Activated CD4-positive, CD25-positive, alpha-beta regulatory T cell treated with anti-CD3 and anti-CD28 coated beads, Interleukin-2, amount 50 U/mL, for 16 hours (primary cell): ENCODE measurements around the gene HPS3.
"Not testable (repeated sequence)": the region's sequence is repeated elsewhere in the genome, so short reads cannot be mapped to it uniquely, and the experiment has no call there.

ENCODE experiments used
- DNase-seq: peaks from one replicate; pipeline ENCODE4 v3.0.0-alpha.2; 2020; ENCODE audit warnings: low read depth, low spot score

The HPS3 gene

DNA sequence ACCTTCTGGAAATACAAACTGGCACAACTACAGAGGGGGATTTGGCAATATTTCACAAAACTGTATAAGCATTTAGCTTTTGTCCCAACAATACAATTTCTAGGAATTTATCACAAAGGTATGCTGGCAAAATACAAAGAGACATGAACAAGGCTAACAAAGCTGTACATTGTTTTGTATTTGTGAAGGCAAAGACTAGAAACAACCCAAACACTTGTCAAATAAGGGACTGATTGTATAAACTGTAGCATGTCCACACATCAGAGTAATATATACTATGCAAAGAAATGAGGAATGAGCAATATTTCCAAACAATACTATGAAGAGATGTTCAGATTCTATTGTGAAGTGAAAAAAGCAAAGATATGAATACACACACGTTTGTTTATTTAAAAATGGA is 65.8 kb downstream of the HPS3 start:
- DNase-seq = no peak

GRCh38 chr3:149196805-149197592 is 67.6 kb downstream of the HPS3 start:
- DNase-seq = not testable (repeated sequence)

DNA sequence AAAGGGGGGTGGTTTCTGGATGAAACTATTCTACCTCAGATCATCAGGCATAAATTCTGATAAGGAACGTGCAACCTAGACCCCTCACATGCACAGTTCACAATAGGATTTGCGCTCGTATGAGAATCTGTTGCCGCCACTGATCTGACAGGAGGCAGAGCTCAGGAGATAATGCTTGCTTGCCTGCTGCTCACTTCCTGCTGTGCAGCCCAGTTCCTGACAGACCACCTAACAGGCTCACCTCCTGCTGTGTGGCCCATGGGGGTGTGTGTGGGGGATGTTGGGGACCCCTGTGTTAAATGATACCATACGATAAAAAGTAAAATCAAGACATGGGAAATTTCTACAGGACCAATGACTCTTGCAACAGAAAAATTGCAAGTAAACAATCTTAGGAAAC is 68.2 kb downstream of the HPS3 start:
- DNase-seq = no peak

- DNase-seq = no peak
Measured at GRCh38 chr3:149198611-149199010, 69.2 kb downstream of the HPS3 start.

GRCh38 chr3:149199474-149199873 is 70.0 kb downstream of the HPS3 start:
- no peak for DNase-seq

GRCh38 chr3:149203758-149204157 is 74.3 kb downstream of the HPS3 start:
- DNase-seq = no peak

DNA sequence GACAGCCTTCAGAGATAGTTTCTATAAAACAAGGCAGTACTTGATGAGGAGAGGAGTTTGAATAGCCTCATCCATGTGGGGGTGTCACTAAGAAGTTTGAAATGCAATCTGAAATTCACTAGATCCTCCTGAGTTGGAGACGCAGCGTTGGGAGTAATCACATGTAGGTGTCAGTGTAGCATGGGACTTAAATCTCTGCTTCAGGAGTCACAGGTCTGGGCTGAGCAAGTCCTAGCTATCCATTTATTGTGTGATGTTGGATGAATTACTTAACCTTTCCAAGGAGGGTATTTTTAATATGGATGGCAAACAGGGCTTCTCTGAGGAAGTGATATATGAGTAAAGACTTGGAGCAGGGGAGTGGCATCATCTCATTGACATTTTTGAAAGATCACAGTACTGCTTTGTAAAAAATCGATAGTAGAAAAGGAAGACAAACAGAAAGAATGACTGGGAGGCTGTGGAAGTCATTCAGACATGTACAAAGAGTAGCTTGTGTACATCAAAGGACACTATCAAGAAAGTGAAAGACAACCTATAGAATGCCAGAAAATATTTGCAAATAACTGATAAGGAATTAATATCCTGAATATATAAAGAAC is 75.1 kb downstream of the HPS3 start:
- no peak for DNase-seq

DNA sequence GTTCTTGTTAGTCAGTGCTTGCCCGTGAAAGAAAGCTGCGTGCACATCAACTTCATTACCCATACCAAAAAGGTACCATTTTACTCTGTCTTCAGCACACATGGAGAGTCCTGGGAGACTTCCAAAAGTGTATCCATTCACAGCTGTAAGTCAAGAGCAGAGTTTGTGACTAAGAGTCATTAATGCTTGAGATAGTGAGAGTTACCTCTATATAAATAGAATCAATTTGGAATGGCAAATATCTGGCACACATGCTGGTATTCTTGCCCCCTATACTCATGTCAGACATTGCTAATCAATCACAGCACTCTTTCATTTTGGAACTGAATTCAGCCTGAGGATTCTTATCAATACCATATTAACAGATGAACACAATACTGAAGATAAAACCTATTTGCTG is 78.0 kb downstream of the HPS3 start:
- DNase-seq = no peak

- no peak for DNase-seq
Measured at GRCh38 chr3:149209431-149209830, 80.0 kb downstream of the HPS3 start.

GRCh38 chr3:149212386-149212785 is 82.9 kb downstream of the HPS3 start:
- no peak for DNase-seq

- DNase-seq = no peak
Measured at GRCh38 chr3:149214702-149215101, 85.3 kb downstream of the HPS3 start.

GRCh38 chr3:149215515-149215914 is 86.1 kb downstream of the HPS3 start:
- no peak for DNase-seq

DNA sequence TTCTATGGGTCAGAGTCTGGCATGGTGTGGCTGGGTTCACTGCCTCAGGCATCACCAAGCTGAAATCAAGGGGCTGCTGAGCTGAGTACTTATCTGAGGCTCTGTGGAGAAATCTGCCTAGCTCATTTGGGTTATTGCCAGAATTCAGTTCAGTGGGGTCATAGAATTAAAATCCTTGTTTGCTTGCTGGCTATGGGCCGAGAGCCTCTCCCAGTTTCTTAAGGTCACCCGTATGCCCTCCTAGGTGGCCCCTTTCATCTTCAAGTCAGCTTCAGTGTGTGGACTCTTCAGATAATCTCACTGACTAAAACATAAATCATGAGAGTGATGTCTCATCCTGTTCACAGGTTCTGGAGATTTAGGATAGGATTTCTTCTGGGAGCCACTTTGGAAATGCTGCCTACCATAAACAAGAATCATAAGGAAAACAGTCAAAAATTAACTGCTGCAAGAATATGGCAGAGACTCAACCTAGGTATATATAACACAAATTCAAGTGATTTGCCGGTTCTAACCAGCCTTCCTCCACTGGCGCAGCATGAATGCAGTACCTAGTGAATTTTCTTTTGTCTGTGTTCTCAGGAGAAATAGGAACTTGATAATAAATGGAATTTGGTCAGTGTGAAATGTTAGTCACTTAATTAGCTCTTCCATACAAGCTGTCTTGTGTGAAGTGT is 86.9 kb downstream of the HPS3 start:
- DNase-seq = no peak

- no peak for DNase-seq
Measured at GRCh38 chr3:149217347-149217746, 87.9 kb downstream of the HPS3 start.

DNA sequence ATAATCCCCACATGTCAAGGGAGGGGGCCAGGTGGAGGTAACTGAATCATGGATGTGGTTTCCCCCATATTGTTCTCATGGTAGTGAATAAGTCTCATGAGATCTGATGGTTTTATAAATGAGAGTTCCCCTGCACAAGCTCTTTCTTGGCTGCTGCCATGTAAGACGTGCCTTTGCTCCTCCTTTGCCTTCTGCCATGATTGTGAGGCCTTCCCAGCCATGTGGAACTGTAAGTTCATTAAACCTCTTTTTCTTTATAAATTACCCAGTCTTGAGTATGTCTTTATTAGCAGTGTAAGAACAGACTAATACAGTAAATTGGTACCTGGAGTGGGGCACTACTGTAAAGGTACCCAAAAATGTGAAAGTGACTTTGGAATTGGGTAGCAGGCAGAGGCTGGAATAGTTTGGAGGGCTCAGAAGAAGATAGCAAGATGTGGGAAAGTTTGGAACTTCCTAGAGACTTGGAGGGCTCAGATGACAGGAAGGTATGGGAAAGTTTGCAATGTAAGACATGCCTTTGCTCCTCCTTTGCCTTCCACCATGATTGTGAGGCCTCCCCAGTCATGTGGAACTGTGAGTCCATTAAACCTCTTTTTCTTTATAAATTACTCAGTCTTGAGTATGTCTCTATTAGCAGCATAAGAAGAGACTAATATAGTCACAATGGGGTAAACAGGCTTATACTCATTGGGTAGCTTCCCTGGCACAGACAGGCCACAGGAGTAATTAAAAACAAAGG is 90.1 kb downstream of the HPS3 start:
- not testable (repeated sequence) for DNase-seq

- DNase-seq = no peak
Measured at GRCh38 chr3:149221783-149222517, 92.5 kb downstream of the HPS3 start, which contains the start of gene CP. CP (minus strand) TSS chr3:149221829; CDS start chr3:149221792, 37 bp downstream.
